GM21367 (cell line): ENCODE results near the gene RBM47.

Experiments used
- ATAC-seq: cut with Tn5 transposase; IDR thresholded peaks from one replicate; pipeline ENCODE4 v1.9.1; 2021; ENCODE audit not compliant: unreplicated experiment

Gene RBM47

DNA sequence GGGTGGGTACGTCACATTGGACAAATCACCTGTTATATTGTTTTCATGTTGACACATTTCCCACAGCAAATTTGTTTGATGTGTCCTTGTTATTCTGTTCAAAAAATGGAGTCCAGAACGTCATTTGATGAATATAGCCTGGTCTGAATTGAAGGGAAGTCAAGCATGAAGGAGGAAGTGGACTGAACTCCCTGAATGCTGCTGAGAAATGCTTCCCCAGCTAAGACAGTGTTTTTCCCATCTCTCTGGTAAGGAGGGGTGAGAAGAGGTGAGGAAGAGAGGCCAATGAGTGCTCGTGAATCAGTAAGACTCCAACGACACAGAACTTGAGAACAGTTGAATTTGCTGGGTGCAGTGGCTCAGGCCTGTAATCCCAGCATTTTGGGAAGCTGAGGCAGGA is 127.4 kb downstream of the RBM47 start:
- ATAC-seq = no peak

GRCh38 chr4:40500781-40501180 is 128.9 kb downstream of the RBM47 start:
- no peak for ATAC-seq

GRCh38 chr4:40493160-40493559 is 136.5 kb downstream of the RBM47 start:
- ATAC-seq = no peak

GRCh38 chr4:40492691-40493090 is 137.0 kb downstream of the RBM47 start:
- ATAC-seq = no peak

- no peak for ATAC-seq
These were observed 139.2 kb downstream of the RBM47 start for GRCh38 chr4:40490481-40490880.

GRCh38 chr4:40489961-40490360 is 139.7 kb downstream of the RBM47 start:
- no peak for ATAC-seq

GRCh38 chr4:40486534-40486933 is 143.1 kb downstream of the RBM47 start:
- ATAC-seq = no peak

DNA sequence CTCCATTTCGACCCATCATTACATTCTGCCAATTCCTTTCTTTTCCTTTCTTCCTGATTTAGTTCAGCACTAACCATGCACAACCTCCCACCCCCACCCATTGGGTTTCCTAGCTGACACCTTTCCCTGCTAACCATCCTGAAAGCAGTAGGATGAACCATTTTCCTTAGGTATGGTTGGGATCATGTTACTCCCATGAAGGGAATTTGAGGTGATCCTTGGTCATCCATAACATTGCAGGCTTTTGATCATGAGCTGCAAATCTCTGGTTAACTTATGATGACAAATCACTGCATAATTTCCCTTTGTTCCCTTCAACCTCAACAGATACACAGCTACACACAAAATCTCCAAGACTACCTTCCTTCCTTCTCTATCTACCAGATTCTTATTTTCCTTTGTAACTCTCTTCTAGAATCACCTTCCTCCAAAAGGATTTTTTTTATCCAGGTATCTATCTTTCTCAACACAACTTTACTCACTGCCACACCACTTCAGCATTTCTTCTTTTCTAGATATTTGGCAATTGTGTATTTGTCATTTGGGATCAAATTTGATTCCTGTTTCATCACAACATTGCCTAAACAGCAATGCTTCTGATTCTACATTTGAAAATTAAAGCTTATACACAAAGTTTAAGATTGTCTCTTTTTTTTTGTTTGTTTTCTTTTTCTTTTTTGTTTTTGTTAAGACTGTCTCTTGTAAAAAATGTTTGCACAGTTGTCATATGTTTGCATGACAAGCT is 145.1 kb downstream of the RBM47 start:
- ATAC-seq = no peak

GRCh38 chr4:40482985-40483647 is 146.5 kb downstream of the RBM47 start:
- no peak for ATAC-seq

DNA sequence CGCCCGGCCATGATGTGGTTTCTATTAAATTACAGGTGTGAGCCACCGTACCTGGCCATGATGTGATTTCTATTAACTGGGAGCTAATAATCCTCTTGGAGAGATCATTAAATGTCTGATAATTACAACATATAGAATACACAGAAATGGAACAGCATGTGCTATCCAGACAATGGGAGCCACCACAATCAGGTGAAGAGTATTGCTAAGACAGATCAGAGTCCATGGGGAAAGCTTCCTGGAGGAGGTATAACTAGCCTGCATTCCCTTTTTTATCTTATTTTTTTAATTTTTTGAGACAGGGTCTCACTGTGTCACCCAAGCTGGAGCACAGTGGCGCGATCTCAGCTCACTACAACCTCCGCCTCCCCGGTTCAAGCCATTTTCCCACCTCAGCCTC is 147.7 kb downstream of the RBM47 start:
- no peak for ATAC-seq

DNA sequence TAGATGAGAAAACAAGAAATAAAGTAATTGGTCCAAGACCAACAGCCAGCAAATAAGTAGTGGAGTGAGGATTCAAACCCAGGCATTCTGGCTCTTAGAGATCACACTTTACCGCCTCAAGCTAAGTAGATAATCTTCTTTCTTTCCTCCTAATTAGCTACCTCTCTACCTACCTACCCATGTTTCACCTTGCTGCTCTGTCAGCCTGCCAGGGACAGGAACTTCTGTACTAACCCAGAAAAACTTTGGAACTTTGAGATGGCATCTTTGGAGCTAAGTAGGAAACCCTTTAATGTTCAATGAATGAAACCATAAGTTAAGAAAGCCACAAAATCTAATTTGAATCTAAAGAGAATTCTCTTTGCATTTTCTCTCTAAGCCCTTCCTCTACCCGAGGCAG is 149.4 kb downstream of the RBM47 start:
- no peak for ATAC-seq

DNA sequence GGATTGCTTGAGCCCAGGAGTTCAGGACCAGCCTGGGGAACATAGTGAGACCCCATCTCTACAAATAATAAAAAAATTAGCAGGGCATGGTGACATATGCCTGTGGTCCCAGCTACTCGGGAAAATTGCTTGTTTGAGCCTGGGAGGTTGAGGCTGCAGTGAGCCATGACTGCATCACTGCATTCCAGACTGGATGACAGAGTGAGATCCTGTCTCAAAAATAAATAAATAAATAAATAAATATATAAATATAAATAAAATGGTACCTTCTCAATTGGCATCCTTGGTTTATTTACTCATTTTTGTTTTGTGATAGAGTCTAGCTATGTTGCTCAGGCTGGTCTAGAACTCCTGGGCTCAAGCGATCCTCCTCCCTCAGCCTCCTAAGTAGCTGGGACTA is 150.3 kb downstream of the RBM47 start:
- no peak for ATAC-seq

DNA sequence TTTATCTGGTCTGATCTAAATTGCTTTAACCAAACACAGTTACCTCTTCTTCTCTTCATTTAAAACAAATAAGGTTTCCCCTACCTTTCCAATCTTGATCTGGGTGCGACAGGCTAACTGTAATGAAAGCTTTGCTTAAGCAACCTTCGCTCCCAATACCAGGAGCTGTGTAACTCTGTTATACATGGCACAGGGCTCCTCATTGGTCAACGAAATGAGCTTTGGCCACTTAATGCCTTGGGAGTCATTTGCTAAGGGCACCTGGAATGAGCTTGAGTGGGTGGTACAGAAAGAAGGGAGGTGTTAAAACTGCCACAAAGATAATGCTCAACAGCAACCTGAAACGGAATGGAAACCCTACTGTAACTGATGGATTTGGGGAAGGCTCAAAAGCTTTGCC is 154.1 kb downstream of the RBM47 start:
- ATAC-seq = no peak

DNA sequence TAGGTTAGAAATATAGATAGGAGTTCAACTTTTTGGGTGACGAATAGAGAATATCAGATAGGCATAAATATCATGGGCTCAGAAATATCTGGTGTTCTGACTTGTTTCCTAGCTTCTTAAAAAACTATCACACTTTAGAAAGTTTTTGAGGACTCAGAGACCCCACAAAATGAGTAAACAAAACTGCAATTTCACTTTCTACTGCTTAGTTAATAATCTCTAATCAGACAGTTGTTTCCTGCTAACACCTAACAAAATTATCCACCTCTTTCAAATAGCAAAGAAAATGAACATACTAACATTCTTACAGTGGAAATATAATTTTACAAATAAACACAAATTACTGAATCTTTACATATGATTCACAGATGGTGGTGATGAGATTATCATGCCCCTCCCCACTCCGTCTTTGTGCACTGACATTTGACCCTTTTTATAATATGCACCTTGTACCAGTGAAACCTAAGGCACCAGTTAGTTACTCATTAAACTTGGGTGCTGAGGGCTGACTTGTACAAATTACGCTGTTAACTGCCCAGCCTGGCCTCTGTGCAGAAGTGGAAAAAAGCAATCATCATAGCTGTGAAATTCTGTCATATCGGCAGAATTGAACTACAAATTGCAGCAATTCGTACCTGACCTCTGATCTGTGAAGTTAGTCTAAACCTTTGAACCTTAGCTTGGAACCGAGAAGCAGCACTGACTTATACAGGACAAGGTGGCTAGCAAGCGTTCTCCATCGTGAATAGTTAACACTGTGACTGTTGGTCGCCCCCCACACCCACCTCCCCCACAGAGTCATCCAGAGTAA is 155.9 kb downstream of the RBM47 start:
- ATAC-seq = no peak

- no peak for ATAC-seq
These were observed 157.7 kb downstream of the RBM47 start for GRCh38 chr4:40471923-40472322.

DNA sequence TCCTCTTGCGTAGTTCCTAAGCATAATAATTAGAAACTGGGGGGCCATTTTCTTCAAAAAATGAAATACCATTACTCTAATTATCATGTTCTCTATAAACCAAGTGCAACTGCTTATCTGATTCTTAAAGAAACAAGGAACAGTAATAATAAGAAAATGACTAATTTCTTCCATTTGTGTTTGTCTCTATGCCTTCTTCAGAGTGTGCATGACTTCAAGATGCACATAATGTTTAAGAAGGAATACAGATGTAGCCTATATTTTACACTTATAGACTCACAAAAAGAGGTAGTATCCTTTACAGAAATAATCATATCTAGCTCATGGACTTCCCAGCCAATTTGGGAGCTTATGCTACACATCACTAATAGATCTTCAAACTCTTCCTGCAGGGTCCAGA is 162.9 kb downstream of the RBM47 start:
- ATAC-seq = no peak

GRCh38 chr4:40462326-40462725 is 167.3 kb downstream of the RBM47 start:
- ATAC-seq = peak; percentile 42

GRCh38 chr4:40461879-40462278 is 167.8 kb downstream of the RBM47 start:
- ATAC-seq = no peak

- ATAC-seq = no peak
These were observed 168.6 kb downstream of the RBM47 start for GRCh38 chr4:40461062-40461461.

DNA sequence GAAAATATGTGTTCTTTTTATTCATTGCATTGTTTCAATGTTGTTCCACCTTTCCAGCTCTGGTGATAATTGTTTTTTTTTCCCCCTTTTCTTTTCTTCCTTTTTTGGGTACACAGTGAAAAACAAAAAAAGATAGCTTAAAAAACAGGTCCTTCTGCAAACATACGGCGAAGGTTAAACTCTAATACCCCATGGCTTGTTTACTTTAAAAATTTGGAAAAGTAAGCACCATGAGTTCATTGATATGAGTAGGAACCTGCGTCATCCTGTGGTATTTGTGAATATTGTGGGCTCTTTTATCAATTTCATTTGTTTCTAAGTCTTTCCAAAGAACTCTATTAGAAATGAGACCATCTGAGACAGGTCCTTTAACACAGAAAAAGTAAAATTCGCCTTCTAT is 171.0 kb downstream of the RBM47 start:
- no peak for ATAC-seq

GRCh38 chr4:40458109-40458508 is 171.6 kb downstream of the RBM47 start:
- ATAC-seq = no peak

DNA sequence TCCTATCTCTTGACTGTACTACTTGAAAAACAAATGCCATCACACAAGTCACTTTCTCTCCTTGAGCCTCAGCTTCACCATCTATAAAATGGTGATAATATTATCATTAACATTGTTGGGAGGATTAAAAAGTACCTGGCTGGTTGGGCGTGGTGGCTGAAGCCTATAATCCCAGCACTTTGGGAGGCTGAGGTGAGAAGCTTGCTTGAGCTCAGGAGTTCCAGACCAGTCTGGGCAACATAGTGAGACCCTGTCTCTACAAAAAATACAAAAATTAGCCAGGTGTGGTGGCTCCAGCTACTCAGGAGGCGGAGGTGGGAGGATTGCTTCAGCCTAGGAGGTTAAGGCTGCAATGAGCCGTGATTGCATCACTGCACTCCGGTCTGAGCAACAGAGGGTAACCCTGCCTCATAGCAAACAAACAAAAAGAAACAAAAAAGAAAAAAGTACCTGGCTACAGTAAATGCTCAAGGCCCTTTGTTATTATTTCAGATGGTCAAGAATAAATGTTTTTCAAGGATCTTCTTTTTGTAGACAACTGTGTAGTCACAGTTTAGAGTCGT is 174.2 kb downstream of the RBM47 start:
- ATAC-seq = no peak
